Fibroblast of skin of left quadriceps (primary cell): ENCODE data around the gene SCN8A.
"Not testable (repeated sequence)": the region's sequence is repeated elsewhere in the genome, so short reads cannot be mapped to it uniquely, and the experiment has no call there.

ENCODE experiments used
- DNase-seq, 2 experiments: peaks; one replicate each; pipeline ENCODE4 v3.0.0-alpha.2; 2013; ENCODE audit warnings: low read depth in 2 of 2

The SCN8A gene

DNA sequence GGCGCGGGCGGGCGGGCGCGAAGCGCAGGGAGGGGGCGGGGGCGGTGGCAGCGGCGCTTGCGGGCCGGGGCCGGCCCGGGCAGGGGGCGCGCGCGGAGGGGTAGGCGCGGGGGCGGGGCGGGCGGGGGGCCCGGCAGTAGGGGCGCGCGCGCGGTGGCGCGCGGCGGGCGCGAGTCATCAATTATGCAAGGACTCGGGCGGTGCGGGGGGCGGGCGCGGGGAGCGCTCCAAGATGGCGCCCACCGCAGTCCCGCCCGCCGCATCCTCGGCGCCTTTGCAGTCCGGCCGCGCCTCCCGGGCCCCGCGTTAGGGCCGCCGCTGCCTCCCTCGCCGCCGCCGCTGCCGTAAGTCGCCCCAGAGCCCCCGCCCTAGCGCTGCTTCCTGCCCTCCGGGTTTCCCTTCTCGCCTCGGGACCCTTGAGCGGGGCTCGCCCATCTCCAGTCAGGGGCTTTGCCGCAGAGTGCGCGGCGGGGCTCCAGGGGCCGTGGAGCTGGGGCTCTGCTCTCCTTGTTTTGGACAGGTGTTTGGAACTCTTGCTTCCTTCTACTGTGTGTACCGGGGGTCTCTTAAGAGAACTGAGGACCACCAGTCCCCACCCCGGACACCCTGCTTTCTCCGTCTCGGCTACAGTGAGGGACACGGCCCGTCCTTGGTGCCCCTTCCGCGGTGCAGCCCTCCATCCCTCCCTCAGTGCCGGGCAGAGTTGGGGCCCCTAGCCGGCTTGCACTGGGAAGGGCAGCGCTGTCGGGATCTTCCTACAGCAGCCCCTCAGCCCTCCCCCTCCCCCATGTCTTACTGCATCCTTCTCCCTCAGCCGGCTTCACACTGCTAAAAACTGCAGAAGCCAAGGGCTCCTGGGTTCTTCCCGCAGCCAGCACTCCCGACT lies at the start of gene SCN8A:
Gene SCN8A, plus strand, starts transcription at position 218 of the 886 bp plus-strand sequence. CDS start 71,585 bp downstream, outside the sequence.
- peak; percentile 37 to 42 for DNase-seq

DNA sequence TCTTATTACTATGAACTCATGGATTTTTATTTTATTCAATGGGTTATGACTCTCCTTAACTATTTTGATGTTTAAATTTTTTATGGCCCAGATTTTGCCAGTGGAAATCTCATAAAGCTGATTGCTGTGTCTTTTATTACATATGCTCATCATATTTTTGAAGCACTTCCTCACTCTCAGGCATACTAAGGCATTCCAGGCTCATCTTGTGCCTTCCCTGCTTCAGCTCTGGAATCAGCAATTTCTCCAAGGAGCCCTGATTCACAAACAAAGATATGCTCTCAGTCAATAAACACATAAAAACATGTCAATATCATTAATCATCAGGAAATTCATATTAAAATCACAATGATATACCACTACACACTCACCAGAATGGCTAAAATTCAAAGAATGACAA lies 44.9 kb upstream of the SCN8A start:
- no peak for DNase-seq

DNA sequence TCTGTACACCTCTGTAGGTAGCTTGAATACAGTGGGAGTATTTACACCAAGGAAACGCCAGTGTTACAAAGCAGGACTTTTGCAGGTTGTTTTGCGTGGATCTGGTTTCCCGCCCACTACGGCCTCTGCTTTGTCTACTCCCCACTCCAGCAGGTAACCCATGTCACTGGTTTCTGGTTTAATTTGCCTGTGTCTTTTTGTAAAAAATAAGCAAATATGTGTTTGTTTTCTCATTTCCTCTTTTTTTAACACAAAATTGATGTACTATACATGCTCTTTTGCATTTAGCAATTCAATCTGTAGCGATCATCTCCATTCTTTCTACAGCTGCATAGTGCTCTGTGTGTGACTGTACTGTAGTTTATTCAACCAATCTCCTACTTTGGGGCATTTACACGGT lies 43.4 kb upstream of the SCN8A start:
- no peak for DNase-seq

DNA sequence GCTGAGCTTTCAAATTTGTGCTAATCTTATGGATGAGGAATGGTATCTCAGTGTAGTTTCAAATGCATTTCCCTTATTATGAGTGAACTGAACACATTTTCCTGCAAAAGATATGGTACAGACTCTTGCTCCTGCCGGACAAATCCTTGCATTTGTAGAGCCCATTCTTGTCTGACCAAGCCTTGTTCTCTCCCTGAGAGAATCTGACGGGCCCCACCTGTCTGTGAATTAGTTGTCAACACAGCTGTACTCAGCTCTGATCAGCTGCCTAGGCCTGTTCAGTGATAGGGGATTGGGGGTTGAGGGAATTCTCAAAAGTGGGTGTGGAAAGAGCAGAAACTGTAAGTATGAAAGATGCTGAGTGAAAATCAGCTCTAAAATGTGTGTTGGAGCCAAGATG lies 42.8 kb upstream of the SCN8A start:
- no peak for DNase-seq

DNA sequence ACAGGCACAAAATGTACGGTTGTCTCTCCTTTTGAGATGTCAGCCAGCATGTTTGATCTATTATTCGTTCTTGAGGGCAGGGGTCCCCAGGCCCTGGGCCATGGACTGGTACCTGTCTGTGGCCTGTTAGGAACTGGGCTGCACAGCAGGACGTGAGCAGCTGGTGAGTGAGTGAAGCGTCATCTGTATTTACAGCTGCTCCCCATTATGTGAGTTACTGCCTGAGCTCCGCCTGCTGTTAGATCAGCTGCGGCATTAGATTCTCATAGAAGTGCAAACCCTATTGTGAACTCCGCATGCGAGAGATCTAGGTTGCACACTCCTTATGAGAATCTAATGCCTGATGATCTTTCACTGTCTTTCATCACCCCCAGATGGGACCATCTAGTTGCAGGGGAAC lies 41.4 kb upstream of the SCN8A start:
- peak; percentile 24 to 26 for DNase-seq

DNA sequence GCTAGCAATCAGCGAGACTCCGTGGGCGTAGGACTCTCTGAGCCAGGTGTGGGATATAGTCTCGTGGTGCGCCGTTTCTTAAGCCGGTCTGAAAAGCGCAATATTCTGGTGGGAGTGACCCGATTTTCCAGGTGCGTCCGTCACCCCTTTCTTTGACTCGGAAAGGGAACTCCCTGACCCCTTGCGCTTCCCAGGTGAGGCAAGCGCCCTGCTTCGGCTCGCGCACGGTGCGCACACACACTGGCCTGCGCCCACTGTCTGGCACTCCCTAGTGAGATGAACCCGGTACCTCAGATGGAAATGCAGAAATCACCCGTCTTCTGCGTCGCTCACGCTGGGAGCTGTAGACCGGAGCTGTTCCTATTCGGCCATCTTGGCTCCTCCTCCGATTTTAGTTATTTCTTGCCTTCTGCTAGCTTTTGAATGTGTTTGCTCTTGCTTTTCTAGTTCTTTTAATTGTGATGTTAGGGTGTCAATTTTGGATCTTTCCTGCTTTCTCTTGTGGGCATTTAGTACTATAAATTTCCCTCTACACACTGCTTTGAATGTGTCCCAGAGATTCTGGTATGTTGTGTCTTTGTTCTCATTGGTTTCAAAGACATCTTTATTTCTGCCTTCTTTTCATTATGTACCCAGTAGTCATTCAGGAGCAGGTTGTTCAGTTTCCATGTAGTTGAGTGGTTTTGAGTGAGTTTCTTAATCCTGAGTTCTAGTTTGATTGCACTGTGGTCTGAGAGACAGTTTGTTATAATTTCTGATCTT lies 22.6 kb upstream of the SCN8A start:
- DNase-seq = not testable (repeated sequence)

DNA sequence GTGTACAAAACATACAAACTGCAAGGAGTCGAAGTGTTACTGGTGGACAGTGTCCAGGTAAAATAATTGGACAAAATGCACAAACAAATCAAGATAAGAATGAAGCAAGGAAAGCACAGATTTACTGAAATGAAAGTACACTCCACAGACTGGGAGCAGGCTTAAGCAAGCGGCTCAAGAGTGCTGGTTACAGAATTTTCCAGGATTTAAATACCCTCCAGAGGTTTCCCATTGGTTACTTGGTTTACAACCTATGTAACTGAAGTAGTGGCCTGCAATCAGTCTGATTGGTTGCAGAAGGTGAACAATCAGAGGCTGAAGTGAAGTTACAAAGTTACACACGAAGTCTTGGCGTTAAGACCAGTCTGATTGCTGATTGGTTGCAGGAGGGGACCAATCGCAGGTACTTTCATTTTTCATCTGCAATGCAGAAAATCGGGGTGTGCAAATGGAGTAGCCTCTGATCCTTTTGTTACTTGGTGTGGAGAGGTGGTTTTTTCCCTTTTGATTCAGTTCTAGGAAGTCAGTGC lies 11.6 kb upstream of the SCN8A start:
- DNase-seq = no peak

DNA sequence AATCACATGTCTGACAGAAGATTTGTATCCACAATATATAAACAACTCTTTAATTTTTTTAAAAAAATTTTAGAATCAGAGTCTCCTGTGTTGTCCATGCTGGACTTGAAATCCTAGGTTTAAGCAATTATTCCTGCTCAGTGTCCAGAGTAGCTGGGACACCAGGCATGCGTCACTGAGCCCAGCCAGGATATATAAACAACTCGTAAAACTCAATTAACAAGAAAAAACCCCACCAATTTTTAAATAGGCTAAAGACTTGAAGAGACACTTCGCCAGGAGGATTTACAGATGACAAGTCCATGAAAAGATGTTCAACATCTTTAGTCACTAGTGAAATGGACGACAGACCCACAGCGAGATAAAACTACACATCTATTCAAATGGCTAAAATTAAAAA lies 2.0 kb upstream of the SCN8A start:
- no peak for DNase-seq

DNA sequence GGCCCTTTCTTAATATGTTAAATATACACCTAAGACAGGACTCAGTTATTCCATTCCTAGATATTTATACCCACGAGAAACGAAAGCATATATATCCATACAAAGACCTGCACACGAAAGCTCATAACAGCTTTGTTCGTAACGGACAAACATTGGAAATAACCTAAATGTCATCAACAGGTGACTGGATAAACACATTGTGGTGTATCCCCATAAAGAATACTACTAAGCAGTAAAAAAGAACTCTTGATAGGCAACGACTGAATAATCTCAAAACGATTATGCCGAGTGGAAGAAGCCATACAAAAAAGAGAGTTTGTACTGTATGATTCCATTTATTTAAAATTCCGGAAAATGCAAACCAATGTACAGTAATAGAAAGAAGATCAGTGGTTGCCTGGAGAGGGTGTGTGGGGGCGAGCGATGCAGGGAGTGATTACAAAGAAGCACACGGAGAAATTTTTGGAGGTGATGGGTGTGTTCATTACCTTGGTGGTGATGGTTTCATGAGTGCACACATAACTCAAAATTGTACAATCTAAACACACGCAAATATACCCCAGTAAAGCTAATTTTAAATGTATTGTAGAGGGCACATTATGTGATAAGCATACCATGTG lies 1.4 kb upstream of the SCN8A start:
- DNase-seq = no peak

DNA sequence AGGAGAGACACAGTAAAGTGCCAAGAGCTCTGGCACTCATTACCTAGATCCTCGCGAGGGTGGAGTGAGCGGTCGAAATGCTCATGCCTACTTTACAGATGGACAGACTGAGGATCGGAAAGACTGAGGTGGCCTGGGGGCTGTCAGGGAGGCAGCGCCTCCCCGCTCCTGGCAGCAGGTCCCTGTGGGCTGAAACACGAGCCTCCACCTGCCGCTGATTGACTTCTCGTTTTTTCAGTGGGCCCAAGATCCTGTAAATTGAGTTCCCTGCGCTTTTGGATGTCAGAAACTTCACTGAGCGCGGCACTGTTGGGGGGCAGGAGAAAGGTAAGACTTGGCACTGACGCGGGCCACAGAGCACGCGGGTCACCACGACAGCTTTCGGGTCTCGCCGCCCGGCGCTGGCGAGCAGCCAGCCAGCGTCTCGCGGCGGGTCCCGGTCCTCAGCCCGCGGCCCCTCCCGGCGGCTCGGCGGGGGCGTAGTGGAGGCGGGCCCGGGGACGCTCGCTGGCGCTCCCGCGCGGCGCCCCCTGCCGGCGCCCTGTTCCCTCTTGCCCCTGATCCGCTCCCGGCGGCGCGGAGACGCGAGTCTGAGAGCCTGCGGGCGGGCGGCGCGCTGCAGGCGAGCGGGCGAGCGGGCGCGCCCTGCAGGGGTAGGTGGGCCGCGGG lies 552 bp upstream of the SCN8A start:
- DNase-seq = peak; percentile 73 to 74

DNA sequence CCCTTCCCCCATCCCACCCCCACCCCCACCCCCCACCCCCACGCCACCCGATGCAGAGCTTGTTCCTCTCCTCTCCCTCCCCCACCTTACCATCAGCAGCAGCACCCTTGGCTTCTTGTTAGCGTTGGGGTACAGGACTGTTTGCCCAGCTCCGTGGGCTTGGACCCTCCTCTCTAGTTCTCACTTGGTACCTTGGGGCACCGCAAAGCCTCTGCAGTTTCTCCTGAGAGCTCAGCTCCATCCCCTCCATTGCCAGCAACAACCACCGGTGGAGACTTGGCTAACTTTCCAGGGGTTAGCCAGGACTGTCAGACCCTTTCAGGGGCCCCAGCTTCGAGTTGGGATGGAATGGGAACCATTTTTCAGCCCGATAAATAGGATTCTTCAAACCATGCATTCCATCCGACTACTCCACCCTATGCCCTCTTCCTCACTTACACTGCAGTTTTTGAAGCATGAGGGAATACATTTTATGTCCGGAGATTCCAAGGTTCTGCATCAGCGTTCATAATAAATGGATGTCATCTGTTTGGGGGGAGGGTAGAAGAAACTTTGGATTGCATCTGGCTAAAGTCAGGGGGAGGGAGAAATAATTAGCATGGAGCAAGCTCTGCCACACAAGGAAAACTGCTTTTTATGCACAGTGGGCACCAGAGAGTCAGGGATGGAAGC lies 1.1 kb downstream of the SCN8A start:
- DNase-seq = peak; percentile 90 to 91

DNA sequence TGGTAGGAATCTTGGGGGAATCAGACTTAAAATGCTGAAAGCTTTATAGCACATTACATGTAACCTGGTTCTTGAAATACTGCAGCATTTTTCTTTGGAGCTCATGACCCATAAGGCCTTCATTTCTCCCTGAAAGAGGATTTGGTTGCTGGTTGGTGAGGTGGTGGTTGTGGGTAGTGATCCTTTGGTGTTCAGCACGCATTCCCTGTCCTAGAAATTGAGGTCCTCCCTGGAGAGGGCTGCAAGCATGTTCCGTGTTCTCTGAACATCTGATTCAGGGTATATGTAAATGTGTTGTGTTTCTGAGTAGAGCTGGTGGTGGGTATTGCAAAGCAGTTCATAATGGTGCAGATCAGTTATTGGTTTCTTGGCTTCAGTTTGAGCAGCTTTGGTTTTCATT lies 2.0 kb downstream of the SCN8A start:
- no peak for DNase-seq

DNA sequence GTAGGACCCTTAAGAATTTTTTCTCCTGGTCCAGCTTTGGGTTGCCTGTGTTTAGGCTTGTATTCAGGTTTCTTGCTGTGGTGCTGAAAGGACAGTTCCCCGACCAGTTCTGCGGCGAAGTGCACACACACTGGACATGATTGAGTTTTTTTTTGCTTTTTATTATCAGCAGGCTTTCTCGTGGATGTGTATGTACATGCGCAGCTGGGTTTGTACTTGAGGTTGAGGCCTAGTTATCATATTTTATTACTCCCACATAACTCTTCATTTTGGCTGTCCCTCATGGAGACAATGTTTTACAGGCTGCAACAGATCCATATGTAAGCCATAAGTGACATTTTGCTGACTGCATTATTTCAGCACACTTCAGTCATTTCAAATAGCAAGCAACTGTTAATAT lies 2.5 kb downstream of the SCN8A start:
- DNase-seq = peak; percentile 42 to 51

DNA sequence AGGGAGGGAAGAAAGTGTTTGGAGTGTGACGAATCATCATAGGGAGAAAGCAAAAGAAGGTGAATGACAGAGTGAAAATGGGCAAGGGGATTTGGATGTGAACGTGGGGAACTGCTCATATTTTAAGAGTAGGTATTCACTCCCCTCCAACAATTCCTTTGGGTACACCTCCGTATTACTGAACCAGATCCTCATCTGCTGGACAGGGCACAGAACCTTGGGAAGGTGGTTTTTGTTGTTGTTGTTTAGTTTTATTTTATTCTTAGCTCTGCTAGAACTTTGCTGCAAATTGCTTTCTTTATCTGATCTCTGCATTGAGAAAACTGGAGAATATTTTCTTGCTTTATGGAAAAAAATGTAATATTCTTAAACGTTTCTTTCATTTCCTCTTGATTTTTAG lies 7.1 kb downstream of the SCN8A start:
- DNase-seq = no peak

DNA sequence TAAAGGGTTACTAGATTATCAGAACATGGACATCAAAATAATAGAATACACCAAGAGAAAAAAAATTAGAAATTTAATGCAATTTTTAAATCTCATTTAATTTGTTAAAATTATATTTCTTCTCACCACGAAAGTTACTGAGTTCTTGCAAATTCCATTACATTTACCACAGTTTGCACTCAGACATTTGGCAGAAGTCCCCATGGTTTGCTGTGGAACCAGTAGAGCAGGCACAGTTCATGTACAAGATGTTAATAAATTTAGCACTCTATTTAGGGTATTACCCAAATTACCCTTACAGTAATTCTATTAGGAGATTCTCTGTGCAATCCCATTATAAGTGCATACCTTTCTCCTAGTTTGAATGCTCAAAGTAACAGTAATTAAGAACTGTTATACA lies 9.7 kb downstream of the SCN8A start:
- DNase-seq = no peak

DNA sequence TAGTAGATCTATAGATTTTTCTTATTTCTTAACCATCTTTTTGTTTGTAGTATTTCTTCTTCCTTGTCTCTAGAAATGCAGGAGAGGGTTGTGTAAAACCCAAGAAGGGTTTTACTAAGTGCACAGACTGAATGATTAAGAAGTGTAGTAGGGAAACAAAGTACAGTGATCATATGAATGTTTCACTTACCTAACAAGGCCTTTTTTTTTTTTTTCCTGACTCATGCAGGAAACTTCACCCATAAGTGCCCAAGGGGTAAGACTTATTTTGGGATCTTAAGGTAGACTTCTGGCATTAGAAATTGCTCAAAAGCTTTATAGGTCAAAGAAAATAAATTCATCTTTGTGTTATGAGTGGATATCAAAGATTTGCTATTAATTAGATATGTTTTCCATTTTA lies 10.2 kb downstream of the SCN8A start:
- DNase-seq = no peak

DNA sequence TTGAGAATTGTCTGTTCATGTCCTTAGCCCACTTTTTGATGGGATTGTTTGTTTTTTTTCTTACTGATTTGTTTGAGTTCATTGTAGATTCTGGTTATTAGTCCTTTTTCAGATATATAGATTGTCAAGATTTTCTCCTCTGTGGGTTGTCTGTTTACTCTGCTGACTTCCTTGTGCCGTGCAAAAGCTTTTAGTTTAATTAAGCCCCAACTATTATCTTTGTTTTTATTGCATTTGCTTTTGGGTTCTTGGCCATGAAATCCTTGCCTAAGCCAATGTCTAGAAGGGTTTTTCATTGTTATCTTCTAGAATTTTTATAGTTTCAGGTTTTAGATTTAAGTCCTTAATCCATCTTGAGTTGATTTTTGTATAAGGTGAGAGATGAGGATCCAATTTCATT lies 14.9 kb downstream of the SCN8A start:
- not testable (repeated sequence) for DNase-seq

DNA sequence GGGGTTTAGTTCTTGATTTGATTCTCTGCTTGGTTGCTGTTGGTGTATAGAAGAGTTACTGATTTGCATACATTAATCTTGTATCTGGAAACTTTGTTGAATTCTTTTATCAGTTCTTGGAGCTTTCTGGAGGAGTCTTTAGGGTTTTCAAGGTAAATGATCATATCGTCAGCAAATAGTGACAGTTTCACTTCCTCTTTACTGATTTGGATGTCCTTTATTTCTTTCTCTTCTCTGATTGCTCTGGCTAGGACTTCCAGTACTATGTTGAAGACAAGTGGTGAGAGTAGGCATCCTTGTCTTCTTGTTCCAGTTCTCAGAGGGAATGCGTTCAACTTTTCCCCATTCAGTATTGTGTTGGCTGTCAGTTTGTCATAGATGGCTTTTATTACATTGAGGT lies 16.2 kb downstream of the SCN8A start:
- not testable (repeated sequence) for DNase-seq

DNA sequence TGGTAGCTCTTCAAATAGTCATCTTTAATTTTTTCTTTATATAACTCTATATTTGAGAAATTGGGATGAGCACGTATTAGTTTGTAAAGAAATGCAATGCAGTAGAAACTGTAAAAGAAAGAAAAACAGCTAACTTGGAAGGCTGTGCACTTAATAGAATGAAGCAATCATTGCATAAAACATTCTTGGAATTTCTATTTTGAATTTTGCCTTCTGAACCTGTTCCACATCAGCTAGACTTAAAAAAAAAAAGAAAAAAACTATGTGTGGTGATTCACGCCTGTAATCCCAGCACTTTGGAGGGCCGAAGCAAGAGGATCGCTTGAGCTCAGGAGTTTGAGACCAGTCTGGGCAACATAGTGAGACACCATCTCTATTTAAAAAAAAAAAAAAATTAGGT lies 29.4 kb downstream of the SCN8A start:
- peak in 1 of 2 experiments; percentile 46 for DNase-seq

DNA sequence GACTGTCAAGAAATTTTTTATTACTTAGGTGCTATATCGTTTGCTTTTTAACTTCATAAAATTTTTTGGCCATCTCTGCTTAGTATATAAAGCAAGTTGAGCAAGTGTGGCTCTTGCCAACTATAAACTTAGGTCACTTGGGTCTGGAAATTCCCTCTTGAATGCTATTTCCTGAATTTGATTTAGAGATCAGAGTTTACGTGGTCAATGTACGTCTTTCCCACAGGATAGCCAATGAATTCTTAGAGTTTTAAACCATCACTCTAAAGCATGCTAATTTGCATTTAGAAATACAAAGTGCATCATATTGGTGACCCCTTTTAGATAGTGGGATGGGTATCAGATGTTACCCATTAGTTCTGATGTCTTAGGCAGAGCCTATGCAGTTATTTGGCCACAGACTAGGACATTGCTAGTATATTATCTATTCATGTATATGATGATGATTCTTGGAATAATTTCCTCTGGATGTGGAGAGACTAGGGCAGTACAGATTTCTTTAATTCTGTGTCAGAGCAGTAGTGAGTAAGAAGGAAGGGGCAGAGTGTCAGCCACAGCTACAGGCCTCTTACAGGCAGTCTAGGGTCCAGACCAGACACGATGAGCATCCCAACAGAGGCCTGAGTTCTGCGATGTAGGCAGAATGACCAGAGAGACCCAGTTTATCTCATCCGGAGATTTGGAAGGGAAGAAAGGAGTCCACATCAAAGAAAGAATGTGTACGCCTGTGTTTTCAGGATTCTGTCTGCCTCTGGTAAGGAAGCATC lies 30.3 kb downstream of the SCN8A start:
- no peak for DNase-seq
